Jurkat, Clone E6-1 (cell line): ENCODE measurements around the gene CLDND2.

Experiments used
- DNase-seq: peaks from one replicate; pipeline ENCODE4 v3.0.0-alpha.2; 2011; ENCODE audit warnings: low read depth, low spot score
- H3K4me3 ChIP-seq: 2 replicates; pipeline ENCODE4 v1.5.1; 2011; ENCODE audit warnings: mild to moderate bottlenecking, low read length, control low read depth, moderate library complexity

Gene CLDND2

GRCh38 chr19:51338563-51339312 is 30.1 kb downstream of the CLDND2 start:
- H3K4me3 ChIP-seq, result peak overlapping the region; percentile 59
- DNase-seq, result peak; percentile 66

DNA sequence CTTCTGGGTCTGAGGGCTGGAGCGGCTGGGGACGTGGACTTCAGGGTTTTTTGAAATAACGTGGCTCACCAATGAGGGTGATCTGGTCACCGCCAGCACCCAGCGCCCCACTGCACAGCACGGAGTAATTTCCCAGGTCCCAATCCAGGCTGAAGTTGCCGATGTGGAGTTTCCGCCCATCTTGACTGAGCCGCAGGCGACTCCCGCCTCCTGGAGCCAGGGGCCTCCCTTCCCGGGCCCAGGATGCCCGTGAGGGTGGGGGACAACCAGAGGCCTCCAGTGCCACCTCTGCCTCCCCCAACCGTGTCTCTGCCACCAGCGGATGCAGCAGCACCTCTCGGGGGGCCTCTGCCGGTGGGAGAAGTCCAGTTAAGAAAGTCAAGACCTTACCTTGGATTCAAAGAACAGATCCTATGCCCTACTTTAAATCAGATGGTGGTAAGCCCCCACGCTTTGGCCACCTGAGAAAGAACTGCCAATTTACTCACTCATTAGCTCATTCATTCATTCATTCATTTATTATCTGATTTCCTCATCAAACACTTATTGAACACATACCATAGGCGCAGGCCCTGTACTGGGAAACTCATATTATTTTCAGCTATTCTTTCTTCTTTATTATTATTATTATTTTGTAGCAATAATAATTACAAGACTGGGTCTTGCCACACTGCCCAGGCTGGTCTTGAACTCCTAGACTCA is 30.8 kb downstream of the CLDND2 start:
- H3K4me3 ChIP-seq, result no peak overlapping the region
- no peak for DNase-seq

GRCh38 chr19:51337141-51337860 is 31.5 kb downstream of the CLDND2 start:
- DNase-seq, result no peak
- H3K4me3 ChIP-seq, result no peak overlapping the region

- peak; percentile 55 for DNase-seq
- no peak overlapping the region for H3K4me3 ChIP-seq
Measured at GRCh38 chr19:51333836-51334460, 34.9 kb downstream of the CLDND2 start.

DNA sequence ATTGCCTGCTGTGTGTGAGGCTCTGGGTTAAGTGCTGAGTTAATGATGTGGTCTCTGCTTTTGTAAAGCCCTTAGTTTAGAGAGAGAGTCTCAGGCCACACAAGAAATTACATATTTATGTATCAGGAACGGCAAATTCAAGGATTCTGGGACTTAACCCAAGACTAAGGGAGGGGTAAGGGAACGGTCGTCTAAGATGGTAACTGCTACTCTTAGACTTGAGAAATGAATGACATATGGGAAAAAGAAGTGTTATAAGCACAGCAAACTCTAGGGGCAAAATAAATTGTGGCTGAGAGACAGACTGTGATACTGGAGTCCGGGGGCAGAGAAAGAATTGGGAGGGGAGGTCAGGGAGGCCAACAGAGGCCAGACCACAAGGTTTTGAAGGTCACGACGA is 37.1 kb downstream of the CLDND2 start:
- DNase-seq, result no peak
- H3K4me3 ChIP-seq, result no peak overlapping the region

GRCh38 chr19:51331193-51331592 is 37.6 kb downstream of the CLDND2 start:
- DNase-seq, result no peak
- H3K4me3 ChIP-seq, result no peak overlapping the region

DNA sequence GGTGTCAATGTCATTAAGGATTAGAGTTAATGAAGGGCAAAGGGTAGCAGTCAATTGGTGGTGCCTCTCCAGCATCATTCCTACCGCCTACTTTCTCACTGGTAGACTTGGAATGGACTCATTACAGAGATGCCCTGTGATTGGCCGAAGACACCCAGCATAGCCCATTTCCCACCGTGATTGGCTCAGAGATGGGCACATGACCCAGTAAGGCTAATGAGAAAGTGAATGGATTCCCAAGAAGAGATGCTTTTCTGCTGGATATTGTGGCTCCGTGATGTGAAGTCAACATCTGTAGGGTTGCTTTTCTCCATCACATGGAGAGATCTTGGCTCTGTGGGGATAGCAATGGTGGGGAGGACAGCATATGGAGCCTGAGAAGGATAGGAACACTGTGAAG is 38.4 kb downstream of the CLDND2 start:
- DNase-seq, result no peak
- H3K4me3 ChIP-seq, result no peak overlapping the region

DNA sequence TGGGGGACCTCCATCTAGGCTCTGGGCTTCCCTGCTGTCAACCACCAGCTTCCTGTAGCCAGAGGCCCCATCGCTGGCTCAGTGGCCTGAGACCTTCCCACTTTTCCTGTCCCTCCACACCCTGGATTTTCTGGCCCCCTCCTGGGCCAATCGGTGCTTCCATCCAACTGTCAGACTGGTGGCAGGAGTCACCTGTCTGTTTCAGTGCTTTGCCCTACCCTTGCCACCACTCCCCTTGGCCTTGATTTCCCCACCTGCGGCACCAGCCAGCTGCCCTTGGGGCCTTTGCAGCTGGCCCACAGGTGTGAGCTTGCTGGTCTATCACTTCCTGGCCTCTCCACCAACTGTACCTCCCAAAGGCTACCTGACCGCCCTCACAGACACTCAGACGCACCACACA is 39.4 kb downstream of the CLDND2 start:
- no peak overlapping the region for H3K4me3 ChIP-seq

DNA sequence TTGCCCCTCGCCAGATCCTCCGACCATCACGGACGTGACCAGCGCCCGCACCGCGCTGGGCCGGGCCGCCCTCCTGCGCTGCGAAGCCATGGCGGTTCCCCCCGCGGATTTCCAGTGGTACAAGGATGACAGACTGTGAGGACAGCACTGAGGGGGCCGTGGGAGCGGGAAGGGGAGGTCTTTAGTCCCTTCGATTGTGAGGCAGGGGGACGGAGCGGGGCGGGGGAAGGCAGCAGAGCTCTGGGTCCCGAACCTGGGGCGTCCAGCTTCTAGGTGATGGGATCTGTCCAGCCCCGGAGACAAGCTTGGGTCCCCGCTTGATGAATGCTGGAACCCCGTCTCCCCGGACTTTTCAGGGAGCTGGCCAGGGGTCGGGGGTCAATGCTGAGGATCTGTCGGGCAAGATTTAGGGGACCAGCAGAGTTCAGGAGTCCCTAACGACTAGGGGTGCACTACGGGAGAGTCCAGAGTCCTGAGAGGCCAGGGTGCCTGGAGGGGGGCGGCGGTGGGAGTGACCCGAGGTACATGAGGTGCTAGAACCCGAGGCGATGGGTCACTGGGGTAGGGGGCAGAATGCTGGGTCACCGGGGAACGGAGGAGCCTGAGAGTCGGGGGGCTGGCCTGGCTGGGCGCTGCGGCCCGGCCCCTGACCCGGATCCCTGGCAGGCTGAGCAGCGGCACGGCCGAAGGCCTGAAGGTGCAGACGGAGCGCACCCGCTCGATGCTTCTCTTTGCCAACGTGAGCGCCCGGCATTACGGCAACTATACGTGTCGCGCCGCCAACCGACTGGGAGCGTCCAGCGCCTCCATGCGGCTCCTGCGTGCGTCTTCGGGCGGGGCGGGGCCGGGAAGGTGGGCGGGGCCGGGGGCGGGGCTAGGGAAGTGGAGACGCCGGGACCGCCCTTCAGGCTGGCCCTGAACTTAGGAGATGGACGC is 41.5 kb downstream of the CLDND2 start:
- peak; percentile 10 for DNase-seq
- H3K4me3 ChIP-seq, result peak overlapping the region; percentile 23

More for the DNA sequence above, 39.4 kb downstream of the CLDND2 start:
- no peak for DNase-seq

GRCh38 chr19:51326216-51327065 is 42.4 kb downstream of the CLDND2 start:
- DNase-seq, result no peak
- no peak overlapping the region for H3K4me3 ChIP-seq

DNA sequence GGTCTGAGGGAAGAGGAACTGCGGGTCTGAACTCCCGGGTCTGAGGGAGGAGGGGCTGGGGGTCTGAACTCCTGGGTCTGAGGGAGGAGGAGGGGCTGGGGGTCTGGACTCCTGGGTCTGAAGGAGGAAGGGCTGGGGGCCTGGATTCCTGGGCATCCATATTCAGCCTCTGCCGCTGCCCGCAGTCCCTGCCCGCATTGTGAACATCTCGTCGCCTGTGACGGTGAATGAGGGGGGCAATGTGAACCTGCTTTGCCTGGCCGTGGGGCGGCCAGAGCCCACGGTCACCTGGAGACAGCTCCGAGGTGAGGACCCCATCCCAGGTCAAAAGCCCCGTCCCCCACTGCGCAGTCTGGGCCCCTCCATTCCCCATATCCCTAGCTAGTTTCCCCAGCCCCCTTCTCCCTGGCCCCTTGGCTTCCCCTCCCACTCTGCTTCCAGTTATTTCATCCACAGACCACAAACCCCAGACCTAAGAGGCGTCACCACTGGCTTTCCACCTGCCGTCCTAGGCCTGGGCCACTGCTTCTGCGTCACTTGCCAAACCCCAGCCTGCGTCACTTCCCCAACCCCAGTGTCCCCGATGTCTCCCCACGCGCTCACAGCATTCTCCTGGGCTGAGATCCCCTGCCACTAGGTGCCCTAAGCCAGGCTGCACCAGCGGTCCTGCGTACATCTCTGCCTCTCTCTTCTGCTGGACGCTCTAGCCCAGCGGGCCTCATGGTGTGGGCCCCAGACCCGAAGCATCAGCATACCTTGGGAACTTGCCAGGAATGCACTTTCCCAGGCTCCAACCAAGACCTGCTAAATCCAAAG is 43.4 kb downstream of the CLDND2 start:
- H3K4me3 ChIP-seq, result no peak overlapping the region
- no peak for DNase-seq

- no peak for DNase-seq
- H3K4me3 ChIP-seq, result no peak overlapping the region
Measured at GRCh38 chr19:51324167-51324481, 44.7 kb downstream of the CLDND2 start.

DNA sequence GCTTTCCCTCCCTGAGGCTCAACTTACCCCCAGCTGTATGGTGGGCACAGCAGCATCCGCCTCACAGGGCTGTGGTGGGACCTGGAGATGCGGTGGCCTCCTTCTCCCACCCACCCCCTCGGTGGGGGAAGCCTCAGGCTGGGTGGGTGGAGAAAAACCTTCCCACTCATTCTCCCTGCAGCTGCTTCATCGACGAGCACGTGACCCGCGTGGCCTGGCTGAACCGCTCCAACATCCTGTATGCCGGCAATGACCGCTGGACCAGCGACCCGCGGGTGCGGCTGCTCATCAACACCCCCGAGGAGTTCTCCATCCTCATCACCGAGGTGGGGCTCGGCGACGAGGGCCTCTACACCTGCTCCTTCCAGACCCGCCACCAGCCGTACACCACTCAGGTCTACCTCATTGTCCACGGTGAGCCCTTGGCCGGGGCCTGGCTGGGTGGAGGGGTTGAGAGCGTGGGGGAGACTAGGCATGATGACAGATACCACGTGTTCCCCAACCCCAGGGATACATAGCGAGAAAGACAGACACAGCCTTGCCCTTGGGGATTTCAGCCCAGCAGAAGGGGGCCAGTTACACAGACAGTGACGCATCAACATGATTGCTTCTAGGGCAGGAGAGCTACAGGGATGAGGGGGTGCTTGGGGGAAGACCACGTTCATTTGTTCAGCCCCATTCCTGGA is 45.2 kb downstream of the CLDND2 start:
- H3K4me3 ChIP-seq, result no peak overlapping the region
- DNase-seq, result peak; percentile 54

DNA sequence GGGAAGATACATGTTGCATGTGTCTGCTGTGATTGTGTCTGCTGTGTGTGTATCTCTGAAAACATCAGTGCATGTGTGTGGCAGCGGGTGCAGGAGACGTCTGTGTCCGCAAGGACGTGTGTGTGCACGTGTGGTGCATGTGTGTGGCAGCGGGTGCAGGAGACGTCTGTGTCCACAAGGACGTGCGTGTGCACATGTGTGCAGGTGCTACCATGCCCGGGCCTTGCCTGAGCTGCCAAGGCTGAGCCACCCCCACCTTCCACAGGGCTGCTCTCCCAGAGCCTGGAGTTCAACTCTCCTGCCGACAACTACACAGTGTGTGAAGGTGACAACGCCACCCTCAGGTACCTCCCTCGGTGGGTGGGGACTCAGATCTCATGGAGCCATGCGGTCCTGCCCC is 47.0 kb downstream of the CLDND2 start:
- no peak overlapping the region for H3K4me3 ChIP-seq
- DNase-seq, result no peak

GRCh38 chr19:51320280-51320657 is 48.5 kb downstream of the CLDND2 start:
- no peak overlapping the region for H3K4me3 ChIP-seq
- no peak for DNase-seq

- H3K4me3 ChIP-seq, result no peak overlapping the region
- DNase-seq, result no peak
Measured at GRCh38 chr19:51319649-51320279, 49.0 kb downstream of the CLDND2 start.
